OCI-LY3 (cell line): Measurements from ENCODE around the gene MSN.

Experiments used
- EZH2phosphoT487 ChIP-seq: fragments of 200-600 bp; shearing (Covaris generic); IDR thresholded peaks from 2 replicates; pipeline ENCODE4 v1.6.1; 2018; ENCODE audit warnings: antibody characterized with exemption, mixed run types, low read depth
- TF ChIP-seq, protein P1 (sequence below): fragments of 200-600, 300-600 bp; sonication (generic); IDR thresholded peaks from 2 replicates; pipeline ENCODE4 v1.5.1; 2014; ENCODE audit warnings: antibody characterized with exemption, low read length, low read depth

DNA sequence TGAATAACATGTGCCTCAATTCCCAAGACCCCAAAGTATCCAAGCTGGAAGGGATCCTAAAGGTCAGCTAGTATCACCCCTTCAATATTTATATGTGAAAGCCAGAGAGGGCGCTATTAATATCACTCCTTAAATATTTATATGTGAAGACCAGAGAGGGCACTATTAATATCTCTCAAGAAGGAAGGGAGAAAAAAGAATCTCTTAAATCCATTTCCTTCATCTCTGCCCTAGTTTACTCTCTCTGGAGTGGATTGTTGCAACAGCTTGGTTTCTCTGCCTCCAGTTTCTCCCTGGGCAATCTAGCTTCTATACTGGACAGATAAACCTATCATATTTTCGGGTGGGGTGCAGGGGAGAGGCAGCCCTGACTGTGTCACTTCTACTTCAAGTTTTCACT lies 31.6 kb upstream of the MSN start:
- TF ChIP-seq, protein P1, sequence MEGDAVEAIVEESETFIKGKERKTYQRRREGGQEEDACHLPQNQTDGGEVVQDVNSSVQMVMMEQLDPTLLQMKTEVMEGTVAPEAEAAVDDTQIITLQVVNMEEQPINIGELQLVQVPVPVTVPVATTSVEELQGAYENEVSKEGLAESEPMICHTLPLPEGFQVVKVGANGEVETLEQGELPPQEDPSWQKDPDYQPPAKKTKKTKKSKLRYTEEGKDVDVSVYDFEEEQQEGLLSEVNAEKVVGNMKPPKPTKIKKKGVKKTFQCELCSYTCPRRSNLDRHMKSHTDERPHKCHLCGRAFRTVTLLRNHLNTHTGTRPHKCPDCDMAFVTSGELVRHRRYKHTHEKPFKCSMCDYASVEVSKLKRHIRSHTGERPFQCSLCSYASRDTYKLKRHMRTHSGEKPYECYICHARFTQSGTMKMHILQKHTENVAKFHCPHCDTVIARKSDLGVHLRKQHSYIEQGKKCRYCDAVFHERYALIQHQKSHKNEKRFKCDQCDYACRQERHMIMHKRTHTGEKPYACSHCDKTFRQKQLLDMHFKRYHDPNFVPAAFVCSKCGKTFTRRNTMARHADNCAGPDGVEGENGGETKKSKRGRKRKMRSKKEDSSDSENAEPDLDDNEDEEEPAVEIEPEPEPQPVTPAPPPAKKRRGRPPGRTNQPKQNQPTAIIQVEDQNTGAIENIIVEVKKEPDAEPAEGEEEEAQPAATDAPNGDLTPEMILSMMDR, result no peak
- no peak for TF ChIP-seq EZH2phosphoT487
